ENCODE results near the gene CDH1. TPM values are rescaled to one million over a fixed set of nuclear protein-coding genes. Genes with fewer than 3 reads are reported as not detected.
"Not testable (repeated sequence)": the region's sequence is repeated elsewhere in the genome, so short reads cannot be mapped to it uniquely, and the experiment has no call there.

Gene CDH1
- total RNA-seq, 1 experiment from 2014 or later: 0.03 TPM

- in situ Hi-C loops (cut with HindIII; ENCODE audit: low pct_unique_long_range_greater_than_20kb, low sequenced_read_pairs): no loop called here
- DNase-seq (ENCODE audit: low read depth): no peak
Observed at GRCh38 chr16:68778551-68779231, 41.6 kb downstream of the CDH1 start.

- in situ Hi-C loops (cut with HindIII; ENCODE audit: low pct_unique_long_range_greater_than_20kb, low sequenced_read_pairs): no loop called here
Observed at GRCh38 chr16:68779891-68780290, 42.8 kb downstream of the CDH1 start.

GRCh38 chr16:68781784-68782183 is 44.7 kb downstream of the CDH1 start:
- no peak for DNase-seq (ENCODE audit: low read depth)
- in situ Hi-C loops (cut with HindIII; ENCODE audit: low pct_unique_long_range_greater_than_20kb, low sequenced_read_pairs): no loop called here

More at GRCh38 chr16:68779891-68780290, 42.8 kb downstream of the CDH1 start:
- no peak for DNase-seq (ENCODE audit: low read depth)

GRCh38 chr16:68782198-68783174 is 45.4 kb downstream of the CDH1 start:
- DNase-seq (ENCODE audit: low read depth): no peak
- in situ Hi-C loops (cut with HindIII; ENCODE audit: low pct_unique_long_range_greater_than_20kb, low sequenced_read_pairs): no loop called here

GRCh38 chr16:68784226-68784625 is 47.1 kb downstream of the CDH1 start:
- DNase-seq (ENCODE audit: low read depth): no peak
- in situ Hi-C loops (cut with HindIII; ENCODE audit: low pct_unique_long_range_greater_than_20kb, low sequenced_read_pairs): no loop called here

GRCh38 chr16:68784721-68785120 is 47.6 kb downstream of the CDH1 start:
- DNase-seq (ENCODE audit: low read depth): no peak
- in situ Hi-C loops (cut with HindIII; ENCODE audit: low pct_unique_long_range_greater_than_20kb, low sequenced_read_pairs): no loop called here

- in situ Hi-C loops (cut with HindIII; ENCODE audit: low pct_unique_long_range_greater_than_20kb, low sequenced_read_pairs): no loop called here
- DNase-seq (ENCODE audit: low read depth): no peak
Observed at GRCh38 chr16:68785715-68786114, 48.6 kb downstream of the CDH1 start.

GRCh38 chr16:68786685-68787418 is 49.8 kb downstream of the CDH1 start:
- in situ Hi-C loops (cut with HindIII; ENCODE audit: low pct_unique_long_range_greater_than_20kb, low sequenced_read_pairs): no loop called here
- peak; percentile 22 for DNase-seq (ENCODE audit: low read depth)

GRCh38 chr16:68787419-68787807 is 50.3 kb downstream of the CDH1 start:
- DNase-seq (ENCODE audit: low read depth); in situ Hi-C loops (cut with HindIII; ENCODE audit: low pct_unique_long_range_greater_than_20kb, low sequenced_read_pairs): not testable (repeated sequence)

GRCh38 chr16:68790130-68790761 is 53.2 kb downstream of the CDH1 start:
- in situ Hi-C loops (cut with HindIII; ENCODE audit: low pct_unique_long_range_greater_than_20kb, low sequenced_read_pairs): no loop called here

GRCh38 chr16:68790944-68791343 is 53.9 kb downstream of the CDH1 start:
- in situ Hi-C loops (cut with HindIII; ENCODE audit: low pct_unique_long_range_greater_than_20kb, low sequenced_read_pairs): no loop called here
- no peak for DNase-seq (ENCODE audit: low read depth)

More at GRCh38 chr16:68790130-68790761, 53.2 kb downstream of the CDH1 start:
- peak; percentile 78 for DNase-seq (ENCODE audit: low read depth)

- in situ Hi-C loops (cut with HindIII; ENCODE audit: low pct_unique_long_range_greater_than_20kb, low sequenced_read_pairs): no loop called here
- DNase-seq (ENCODE audit: low read depth): no peak
Observed at GRCh38 chr16:68792465-68793324, 55.6 kb downstream of the CDH1 start.

GRCh38 chr16:68793401-68793857 is 56.3 kb downstream of the CDH1 start:
- no peak for DNase-seq (ENCODE audit: low read depth)
- in situ Hi-C loops (cut with HindIII; ENCODE audit: low pct_unique_long_range_greater_than_20kb, low sequenced_read_pairs): no loop called here

- no peak for DNase-seq (ENCODE audit: low read depth)
- in situ Hi-C loops (cut with HindIII; ENCODE audit: low pct_unique_long_range_greater_than_20kb, low sequenced_read_pairs): no loop called here
Observed at GRCh38 chr16:68798398-68798797, 61.3 kb downstream of the CDH1 start.

GRCh38 chr16:68800257-68800875 is 63.3 kb downstream of the CDH1 start:
- in situ Hi-C loops (cut with HindIII; ENCODE audit: low pct_unique_long_range_greater_than_20kb, low sequenced_read_pairs): no loop called here
- peak; percentile 56 for DNase-seq (ENCODE audit: low read depth)

- in situ Hi-C loops (cut with HindIII; ENCODE audit: low pct_unique_long_range_greater_than_20kb, low sequenced_read_pairs): no loop called here
- no peak for DNase-seq (ENCODE audit: low read depth)
Observed at GRCh38 chr16:68802190-68802589, 65.1 kb downstream of the CDH1 start.

- in situ Hi-C loops (cut with HindIII; ENCODE audit: low pct_unique_long_range_greater_than_20kb, low sequenced_read_pairs): no loop called here
- DNase-seq (ENCODE audit: low read depth): no peak
Observed at GRCh38 chr16:68806422-68806821, 69.3 kb downstream of the CDH1 start.
